Measurements from ENCODE around the gene ATG16L1.

The ATG16L1 gene

DNA sequence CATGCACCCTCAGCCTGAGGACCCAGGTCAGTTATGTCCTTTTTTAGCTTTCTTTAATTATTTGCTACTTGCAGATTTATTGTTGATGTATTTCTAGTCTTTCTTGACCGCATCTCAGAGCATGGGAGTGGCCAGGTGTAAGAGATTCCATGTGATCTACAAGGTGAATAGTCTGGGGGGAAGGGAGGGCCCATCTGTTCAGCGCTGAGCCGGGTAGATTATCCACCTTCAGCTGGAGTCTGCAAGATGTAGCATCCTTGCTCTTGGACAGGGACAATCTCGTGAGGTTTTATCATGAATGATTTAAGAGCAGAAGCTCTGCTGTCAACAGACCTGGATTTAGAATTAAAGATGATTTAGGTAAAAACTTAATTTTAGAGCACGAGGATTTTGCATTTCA lies 90.8 kb downstream of the ATG16L1 start:
- Histone ChIP-seq H3K27ac (no peak overlapping the region), H3K4me1 (peaks cover 5% of the 10 kb centered on the region), H3K4me2 (ENCODE audit: low read length) (no peak overlapping the region), H2AFZ (no peak overlapping the region), H3K36me3 (ENCODE audit: control insufficient read depth, insufficient read depth, low read length) (no peaks in the 10 kb centered on the region), H3K9me3 (ENCODE audit: control insufficient read depth, low read length) (no peaks in the 10 kb centered on the region), H3K9ac (no peak overlapping the region), H3K27me3 (ENCODE audit: control insufficient read depth, insufficient read depth, low read length) (no peaks in the 10 kb centered on the region), H3K79me2 (no peaks in the 10 kb centered on the region), H3K4me3 (ENCODE audit: low read depth, low read length) (no peak overlapping the region)
- TF ChIP-seq, protein P1, sequence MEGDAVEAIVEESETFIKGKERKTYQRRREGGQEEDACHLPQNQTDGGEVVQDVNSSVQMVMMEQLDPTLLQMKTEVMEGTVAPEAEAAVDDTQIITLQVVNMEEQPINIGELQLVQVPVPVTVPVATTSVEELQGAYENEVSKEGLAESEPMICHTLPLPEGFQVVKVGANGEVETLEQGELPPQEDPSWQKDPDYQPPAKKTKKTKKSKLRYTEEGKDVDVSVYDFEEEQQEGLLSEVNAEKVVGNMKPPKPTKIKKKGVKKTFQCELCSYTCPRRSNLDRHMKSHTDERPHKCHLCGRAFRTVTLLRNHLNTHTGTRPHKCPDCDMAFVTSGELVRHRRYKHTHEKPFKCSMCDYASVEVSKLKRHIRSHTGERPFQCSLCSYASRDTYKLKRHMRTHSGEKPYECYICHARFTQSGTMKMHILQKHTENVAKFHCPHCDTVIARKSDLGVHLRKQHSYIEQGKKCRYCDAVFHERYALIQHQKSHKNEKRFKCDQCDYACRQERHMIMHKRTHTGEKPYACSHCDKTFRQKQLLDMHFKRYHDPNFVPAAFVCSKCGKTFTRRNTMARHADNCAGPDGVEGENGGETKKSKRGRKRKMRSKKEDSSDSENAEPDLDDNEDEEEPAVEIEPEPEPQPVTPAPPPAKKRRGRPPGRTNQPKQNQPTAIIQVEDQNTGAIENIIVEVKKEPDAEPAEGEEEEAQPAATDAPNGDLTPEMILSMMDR (IDR thresholded peaks at IDR 0.05), result no peak

DNA sequence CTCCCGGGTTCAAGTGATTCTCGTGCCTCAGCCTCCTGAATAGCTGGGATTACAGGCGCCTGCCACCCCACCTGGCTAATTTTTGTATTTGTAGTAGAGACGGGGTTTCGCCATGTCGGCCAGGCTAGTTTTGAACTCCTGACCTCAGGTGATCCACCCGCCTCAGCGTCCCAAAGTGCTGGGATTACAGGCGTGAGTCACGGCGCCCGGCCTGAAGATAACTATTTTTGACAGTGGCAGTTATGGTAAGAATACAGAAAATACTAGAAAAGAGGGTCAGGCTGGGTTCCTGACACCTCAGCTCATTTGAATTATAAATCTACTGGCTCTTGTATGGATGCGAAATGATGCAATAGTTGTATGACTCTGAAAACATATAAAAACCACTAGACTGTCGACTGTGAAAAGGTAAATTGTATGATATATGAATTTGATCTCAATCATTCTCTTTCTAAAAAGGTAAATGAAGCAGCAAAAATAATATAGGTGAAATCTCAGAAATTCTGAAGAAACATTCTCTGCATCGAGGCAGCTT lies 91.8 kb downstream of the ATG16L1 start:
- H3K27ac ChIP-seq, result no peak overlapping the region
- H3K9ac ChIP-seq, result no peak overlapping the region
- no peaks in the 10 kb centered on the region for H3K79me2 ChIP-seq
- H3K4me2 ChIP-seq (ENCODE audit: low read length), result no peak overlapping the region
- no peaks in the 10 kb centered on the region for H3K36me3 ChIP-seq (ENCODE audit: control insufficient read depth, insufficient read depth, low read length)
- TF ChIP-seq, protein P1 (IDR thresholded peaks at IDR 0.05), result no peak
- peaks cover 5% of the 10 kb centered on the region for H3K4me1 ChIP-seq
- H3K27me3 ChIP-seq (ENCODE audit: control insufficient read depth, insufficient read depth, low read length), result no peaks in the 10 kb centered on the region
- no peak overlapping the region for H2AFZ ChIP-seq
- H3K9me3 ChIP-seq (ENCODE audit: control insufficient read depth, low read length), result no peaks in the 10 kb centered on the region
- no peak overlapping the region for H3K4me3 ChIP-seq (ENCODE audit: low read depth, low read length)

Data from parathyroid adenoma (tissue), 2 donors.